ENCODE data around the gene RBBP8. TPM values are rescaled to one million over a fixed set of nuclear protein-coding genes. Genes with fewer than 3 reads are reported as not detected.
A peak's percentile ranks its signal among the peaks of the same experiment; 100 is the strongest.

RBBP8 gene
- polyA plus RNA-seq, 1 donor from 2014 or later = 10.8 TPM

DNA sequence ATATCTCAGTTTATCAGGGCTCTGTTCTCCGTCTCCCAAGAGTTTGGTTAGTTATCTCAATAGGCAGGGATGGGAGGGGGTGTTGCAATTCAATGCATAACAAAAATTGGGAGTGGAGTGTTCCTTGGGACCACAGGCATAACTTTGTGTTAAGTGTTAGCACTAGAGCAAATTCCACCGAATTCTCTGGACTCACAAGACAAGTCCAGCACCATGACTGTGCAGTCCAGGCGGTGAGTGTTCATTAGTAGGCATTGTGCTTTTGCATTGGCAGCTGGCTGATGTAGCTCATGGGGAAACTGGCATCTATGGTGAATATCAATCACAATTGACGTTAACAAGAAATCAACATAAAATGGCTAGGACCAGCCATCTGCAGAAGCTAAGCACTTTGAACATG, 123.2 kb downstream of the RBBP8 start:
- Mint-ChIP-seq H3K9me3 (no peaks in the 10 kb centered on the region), H3K27me3 (peaks cover 16% of the 10 kb centered on the region), H3K36me3 (no peaks in the 10 kb centered on the region), H3K4me3 (no peak overlapping the region), H3K4me1 (no peaks in the 10 kb centered on the region), H3K27ac (no peak overlapping the region)

DNA sequence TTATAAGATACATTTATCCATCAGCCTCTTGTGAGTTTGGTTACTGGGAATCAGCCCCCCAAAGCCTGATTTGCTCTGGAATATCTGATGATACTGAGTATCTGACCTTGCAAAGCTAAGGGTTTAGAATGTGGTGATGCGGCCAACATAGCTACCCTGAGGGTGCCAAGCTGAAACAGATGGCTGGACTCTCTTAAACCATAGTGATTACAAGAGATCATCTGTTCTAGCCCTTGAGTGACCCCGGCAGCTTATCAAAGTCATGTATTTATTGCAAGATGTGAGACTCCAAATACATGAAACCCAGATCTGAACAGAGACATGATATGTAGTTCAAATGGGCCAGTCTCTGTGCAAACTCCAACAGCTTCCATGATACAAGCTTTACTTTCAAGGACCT, 124.0 kb downstream of the RBBP8 start:
- Mint-ChIP-seq H3K4me1 (no peaks in the 10 kb centered on the region), H3K27ac (no peak overlapping the region)

DNA sequence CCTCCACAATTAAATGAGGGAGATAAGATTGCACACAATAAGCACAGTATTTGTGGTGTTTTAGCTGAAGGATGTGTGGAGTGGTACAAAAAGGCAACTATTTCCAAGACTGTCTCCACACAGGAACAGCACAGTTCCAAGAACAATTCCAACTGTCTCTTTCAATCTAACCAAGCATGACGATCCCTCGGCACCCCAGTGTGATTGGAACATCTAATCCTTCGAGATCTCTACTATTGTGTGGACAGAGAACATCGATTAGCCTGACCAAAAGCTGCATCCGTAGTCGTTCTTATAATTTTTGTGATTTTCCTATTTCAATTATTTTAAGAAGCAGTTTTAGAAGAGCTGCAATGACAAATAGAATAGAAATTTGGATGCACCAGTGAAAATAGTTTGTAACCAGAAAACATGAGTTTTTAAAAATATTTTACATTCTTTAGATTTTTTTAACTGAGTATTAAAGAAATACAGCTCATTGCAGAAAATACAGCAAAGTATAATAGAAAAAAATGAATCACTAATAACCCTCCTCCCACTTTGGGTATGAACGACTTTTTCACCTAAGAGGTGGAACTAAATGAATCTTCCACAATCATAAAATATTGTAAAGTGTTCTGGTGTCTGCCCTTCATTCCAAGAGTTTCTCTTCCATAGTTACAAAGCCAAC, 125.8 kb downstream of the RBBP8 start:
- no peak overlapping the region for H3K27ac Mint-ChIP-seq
- peaks cover 5 to 8% (median 5%) of the 10 kb centered on the region in 3 donors for H3K9me3 Mint-ChIP-seq
- H3K36me3 Mint-ChIP-seq = no peaks in the 10 kb centered on the region

More for the DNA sequence above, 124.0 kb downstream of the RBBP8 start:
- no peaks in the 10 kb centered on the region for H3K36me3 Mint-ChIP-seq
- no peak overlapping the region for H3K4me3 Mint-ChIP-seq
- no peaks in the 10 kb centered on the region for H3K9me3 Mint-ChIP-seq
- peaks cover 16% of the 10 kb centered on the region for H3K27me3 Mint-ChIP-seq

DNA sequence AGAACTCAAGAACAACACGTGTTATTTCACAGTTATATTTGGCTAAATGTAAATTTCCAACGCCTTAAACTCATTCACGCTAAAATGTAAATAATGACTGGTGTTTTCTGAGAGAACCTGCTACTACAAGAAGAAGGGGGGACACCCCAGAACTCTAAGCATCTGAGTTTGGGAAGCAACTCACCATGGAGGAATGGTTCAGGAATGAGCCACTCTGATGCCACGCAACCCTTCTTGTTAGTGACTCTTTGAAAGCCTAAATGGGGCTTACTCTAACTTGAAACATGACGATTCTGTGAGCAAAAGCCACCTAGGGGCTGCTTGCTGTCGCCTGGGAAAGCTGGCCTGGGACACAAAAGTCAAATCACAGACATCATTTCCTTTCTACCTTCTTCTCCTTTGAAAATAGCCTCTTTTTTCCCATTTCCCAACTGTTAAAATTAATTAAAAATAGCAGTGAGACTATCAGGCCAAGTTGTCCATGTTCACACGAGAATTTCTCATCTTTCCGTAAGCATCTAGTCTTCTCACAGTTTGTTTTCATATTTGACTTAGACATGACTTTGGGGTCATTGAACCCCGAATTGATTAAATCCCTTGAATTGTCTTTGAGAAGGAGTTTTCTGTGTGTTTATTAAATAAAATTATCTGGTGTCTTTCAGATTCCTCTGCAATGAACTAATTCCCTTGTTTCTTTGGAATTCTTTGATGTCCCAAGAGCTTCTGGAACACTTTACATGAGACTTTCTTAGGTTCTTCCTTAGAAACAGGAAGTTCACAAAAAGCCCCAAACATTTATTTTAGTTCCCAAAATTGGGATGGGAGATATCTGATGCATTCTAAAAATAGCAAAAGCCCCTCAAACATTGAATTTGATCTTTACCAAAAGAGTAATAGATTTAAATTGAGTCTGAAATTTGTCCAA, 126.7 kb downstream of the RBBP8 start:
- H3K9me3 Mint-ChIP-seq = peaks cover 5 to 8% (median 5%) of the 10 kb centered on the region in 3 donors
- H3K27ac Mint-ChIP-seq = no peak overlapping the region
- no peaks in the 10 kb centered on the region for H3K4me1 Mint-ChIP-seq
- peaks cover 12% of the 10 kb centered on the region for H3K27me3 Mint-ChIP-seq
- H3K4me3 Mint-ChIP-seq = no peak overlapping the region
- H3K36me3 Mint-ChIP-seq = no peaks in the 10 kb centered on the region

More for the DNA sequence above, 125.8 kb downstream of the RBBP8 start:
- Mint-ChIP-seq H3K4me1 (no peaks in the 10 kb centered on the region), H3K27me3 (peaks cover 13% of the 10 kb centered on the region), H3K4me3 (no peak overlapping the region)

DNA sequence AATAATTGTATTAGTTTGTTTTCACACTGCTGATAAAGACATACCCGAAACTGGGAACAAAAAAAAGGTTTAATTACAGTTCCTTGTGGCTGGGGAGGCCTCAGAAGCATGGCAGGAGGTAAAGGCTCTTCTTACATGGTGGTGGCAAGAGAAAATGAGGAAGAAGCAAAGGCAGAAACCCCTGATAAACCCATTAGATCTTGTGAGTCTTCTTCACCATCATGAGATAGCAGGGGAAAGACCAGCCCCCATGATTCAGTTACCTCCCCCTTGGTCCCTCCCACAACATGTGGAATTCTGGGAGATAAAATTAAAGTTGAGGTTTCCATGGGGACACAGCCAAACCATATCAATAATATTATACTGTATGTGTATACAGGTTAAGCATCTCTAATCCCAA, 128.9 kb downstream of the RBBP8 start:
- H3K36me3 Mint-ChIP-seq = no peaks in the 10 kb centered on the region
- H3K27me3 Mint-ChIP-seq = peaks cover 2% of the 10 kb centered on the region
- no peak overlapping the region for H3K27ac Mint-ChIP-seq
- H3K9me3 Mint-ChIP-seq = peaks cover 5 to 9% (median 5%) of the 10 kb centered on the region in 3 donors
- no peak overlapping the region for H3K4me3 Mint-ChIP-seq
- no peaks in the 10 kb centered on the region for H3K4me1 Mint-ChIP-seq

DNA sequence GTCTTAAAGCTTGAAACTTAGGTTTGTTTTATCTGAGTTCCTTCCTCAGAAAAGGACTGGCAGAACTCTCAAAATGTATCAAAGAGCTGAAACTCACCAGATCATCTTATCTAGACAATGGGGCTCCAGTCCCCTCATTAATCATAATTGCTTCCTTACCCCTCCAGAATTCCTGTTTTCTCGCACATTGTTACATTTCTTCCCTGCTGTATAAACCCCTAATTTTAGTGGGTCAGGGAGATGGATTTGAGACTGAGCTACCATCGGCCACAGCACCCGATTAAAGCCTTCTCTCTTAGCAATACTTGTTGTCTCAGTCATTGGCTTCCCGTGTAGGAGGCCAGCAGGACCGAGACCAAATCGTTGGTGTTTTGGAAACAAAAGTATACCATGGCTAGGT, 130.4 kb downstream of the RBBP8 start:
- H3K4me1 Mint-ChIP-seq = peaks cover 6 to 7% (median 6%) of the 10 kb centered on the region in 3 donors
- H3K27me3 Mint-ChIP-seq = peaks cover 2% of the 10 kb centered on the region
- no peaks in the 10 kb centered on the region for H3K36me3 Mint-ChIP-seq
- no peak overlapping the region for H3K4me3 Mint-ChIP-seq
- peaks cover 5 to 12% (median 7%) of the 10 kb centered on the region in 3 donors for H3K9me3 Mint-ChIP-seq
- H3K27ac Mint-ChIP-seq = peak overlapping the region in 1 of 3 donors; percentile 39

DNA sequence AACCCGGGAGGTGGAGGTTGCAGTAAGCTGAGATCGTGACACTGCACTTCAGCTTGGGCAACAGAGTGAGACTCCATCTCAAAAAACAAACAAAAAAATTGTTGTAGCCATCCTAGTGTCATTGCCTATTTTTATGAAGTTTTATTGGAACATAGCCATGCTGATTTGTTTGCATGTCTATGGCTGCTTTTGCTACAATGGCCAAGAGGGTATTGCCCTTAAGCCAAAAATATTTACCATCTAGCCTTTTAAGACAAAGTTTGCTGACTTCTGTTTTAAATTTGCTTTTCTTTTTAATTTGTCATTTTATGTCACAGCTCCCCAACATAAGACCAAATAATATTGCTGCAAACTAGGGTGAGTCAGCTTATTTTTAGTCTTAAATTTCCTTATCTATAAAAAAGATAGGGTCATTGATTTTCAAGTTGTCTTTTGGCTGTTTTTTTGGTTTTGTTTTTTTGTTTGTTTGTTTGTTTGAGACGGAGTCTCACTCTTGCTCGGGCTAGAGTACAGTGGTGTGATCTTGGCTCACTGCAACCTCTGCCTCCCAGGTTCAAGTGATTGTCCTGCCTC, 132.2 kb downstream of the RBBP8 start:
- Mint-ChIP-seq H3K36me3 (peaks cover 3% of the 10 kb centered on the region), H3K4me3 (no peak overlapping the region), H3K27ac (no peak overlapping the region), H3K4me1 (peaks cover 12 to 19% (median 13%) of the 10 kb centered on the region in 3 donors), H3K27me3 (no peaks in the 10 kb centered on the region), H3K9me3 (peaks cover 5 to 12% (median 7%) of the 10 kb centered on the region in 3 donors)

DNA sequence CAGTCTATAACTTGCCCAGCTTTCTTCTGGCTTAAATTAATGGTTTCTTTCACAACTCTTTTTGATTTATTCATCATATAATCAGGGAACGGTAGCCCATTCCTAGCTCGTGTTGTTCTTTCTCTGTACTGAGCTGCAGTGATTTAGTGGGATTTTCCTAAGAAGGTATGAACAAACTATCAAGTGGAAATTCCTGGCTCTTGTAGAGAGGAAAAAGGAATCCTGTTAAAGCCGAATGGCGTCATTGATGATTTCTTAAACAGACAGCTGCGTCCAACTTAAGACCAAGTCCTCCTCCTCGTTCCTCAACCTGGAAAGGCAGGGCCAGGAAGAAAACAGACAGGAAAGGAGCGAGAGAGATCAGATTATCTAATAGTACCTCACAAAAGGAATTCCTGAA, 132.9 kb downstream of the RBBP8 start:
- no peaks in the 10 kb centered on the region for H3K27me3 Mint-ChIP-seq
- H3K27ac Mint-ChIP-seq = no peak overlapping the region
- H3K4me3 Mint-ChIP-seq = peak overlapping the region in 1 of 4 donors; percentile 38
- peaks cover 5 to 12% (median 7%) of the 10 kb centered on the region in 3 donors for H3K9me3 Mint-ChIP-seq
- peaks cover 13 to 25% (median 14%) of the 10 kb centered on the region in 3 donors for H3K4me1 Mint-ChIP-seq
- peaks cover 3% of the 10 kb centered on the region for H3K36me3 Mint-ChIP-seq

DNA sequence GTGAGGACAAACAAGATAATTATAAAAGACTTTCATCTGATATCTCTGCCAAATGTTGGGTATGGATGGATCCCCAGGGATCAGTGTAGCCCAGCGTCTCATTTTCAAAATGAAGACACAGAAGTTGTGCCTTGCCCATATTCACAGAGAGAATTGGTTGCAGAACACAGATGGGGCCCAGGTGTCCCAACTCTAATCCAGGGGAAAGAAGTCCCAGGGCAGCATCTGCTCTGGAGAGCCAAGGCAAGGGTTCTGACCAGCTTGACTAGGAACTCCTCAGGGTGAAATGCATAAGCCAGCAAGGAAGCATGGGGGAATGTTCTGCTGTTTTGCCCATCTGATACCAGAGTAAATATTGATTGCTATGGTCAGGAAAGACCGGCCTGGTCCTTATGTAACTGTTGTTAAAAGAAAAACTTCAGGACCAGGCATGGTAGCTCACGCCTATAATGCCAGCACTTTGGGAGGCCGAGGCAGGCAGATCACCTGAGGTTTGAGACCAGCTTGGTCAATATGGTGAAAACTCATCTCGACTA, 133.4 kb downstream of the RBBP8 start:
- peaks cover 18 to 30% (median 18%) of the 10 kb centered on the region in 3 donors for H3K4me1 Mint-ChIP-seq
- H3K27ac Mint-ChIP-seq = no peak overlapping the region
- H3K36me3 Mint-ChIP-seq = peaks cover 3% of the 10 kb centered on the region
- no peaks in the 10 kb centered on the region for H3K27me3 Mint-ChIP-seq
- peaks cover 5 to 12% (median 7%) of the 10 kb centered on the region in 3 donors for H3K9me3 Mint-ChIP-seq
- H3K4me3 Mint-ChIP-seq = no peak overlapping the region

DNA sequence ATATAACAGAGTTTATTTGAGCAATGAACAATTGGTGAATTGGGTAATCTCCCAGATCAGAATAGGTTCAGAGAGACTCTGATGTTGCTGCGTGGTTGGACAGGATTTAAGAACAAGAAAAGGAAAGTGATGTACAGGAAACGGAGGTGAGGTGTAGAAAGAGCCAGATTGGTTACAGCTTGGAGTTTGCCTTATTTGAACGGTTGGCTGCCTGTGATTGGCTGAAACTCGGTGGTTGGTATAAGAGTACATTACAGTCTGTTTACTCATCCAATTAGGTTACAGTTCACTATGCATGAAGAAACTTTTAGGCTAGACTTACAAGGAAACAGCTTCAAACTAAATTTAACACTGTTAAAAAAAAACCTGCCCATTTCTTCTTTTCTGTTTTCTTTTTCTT, 134.1 kb downstream of the RBBP8 start:
- Mint-ChIP-seq H3K4me3 (no peak overlapping the region), H3K27me3 (no peaks in the 10 kb centered on the region), H3K36me3 (peaks cover 3% of the 10 kb centered on the region), H3K27ac (no peak overlapping the region), H3K4me1 (peaks cover 23 to 37% (median 24%) of the 10 kb centered on the region in 3 donors), H3K9me3 (peaks cover 5 to 12% (median 7%) of the 10 kb centered on the region in 3 donors)

DNA sequence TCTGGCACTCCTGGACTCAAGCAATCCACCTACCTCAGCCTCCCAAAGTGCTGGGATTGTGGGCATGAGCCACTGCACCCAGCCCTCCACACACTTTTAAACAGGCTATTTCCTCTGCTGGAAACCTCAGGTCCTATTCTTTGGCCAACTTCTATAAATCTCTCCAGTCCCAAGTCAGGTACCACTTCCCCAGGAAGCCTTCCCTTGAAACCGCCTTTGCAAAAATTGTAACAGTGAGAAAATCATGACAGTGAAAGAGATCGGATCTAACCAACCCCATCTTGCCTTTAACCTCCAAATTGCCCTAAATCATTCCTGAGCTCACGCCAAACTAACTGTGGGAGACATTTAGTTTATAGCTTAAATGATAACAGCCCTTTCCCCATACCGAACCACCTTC, 134.9 kb downstream of the RBBP8 start:
- Mint-ChIP-seq H3K9me3 (peaks cover 5 to 11% (median 7%) of the 10 kb centered on the region in 3 donors), H3K27ac (peak overlapping the region in 1 of 3 donors; percentile 6), H3K4me1 (peaks cover 25 to 41% (median 26%) of the 10 kb centered on the region in 3 donors), H3K36me3 (peaks cover 3% of the 10 kb centered on the region), H3K27me3 (no peaks in the 10 kb centered on the region), H3K4me3 (peak overlapping the region in 2 of 4 donors; percentile 4 to 19)

DNA sequence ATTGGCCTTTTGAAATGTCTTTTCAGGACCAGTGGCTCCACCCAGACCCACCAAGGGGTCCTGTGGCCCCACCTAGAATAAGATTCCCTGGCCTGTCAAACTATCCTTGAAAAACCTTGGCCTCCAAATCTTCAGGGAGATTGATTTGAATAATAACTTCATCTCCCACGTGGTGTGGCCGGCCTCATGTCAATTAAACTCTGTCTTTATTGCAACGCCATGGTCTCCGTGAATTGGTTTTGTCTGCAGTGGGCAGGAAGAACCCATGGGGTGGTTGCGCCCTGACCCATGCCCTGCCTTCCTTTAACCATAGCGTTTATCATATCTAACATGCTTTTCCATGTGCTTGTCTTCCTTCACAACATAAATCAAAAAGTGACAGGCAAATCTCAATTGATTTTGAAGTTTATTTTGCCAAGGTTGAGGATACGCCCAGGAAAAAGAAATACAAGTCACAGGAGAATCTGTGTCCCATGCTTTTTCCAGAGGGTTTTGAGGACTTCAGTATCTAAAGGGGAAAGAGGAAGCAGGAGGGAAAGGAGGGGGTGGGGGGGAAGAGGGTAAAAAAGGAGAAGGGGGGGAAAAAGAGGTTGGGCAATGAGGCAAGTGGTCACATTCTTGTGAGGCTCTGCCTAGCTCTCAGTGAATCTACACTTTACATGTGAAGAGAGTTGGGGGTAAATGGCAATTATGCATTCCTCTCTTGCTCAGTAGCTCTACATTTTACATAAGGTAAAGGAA, 135.6 kb downstream of the RBBP8 start:
- peaks cover 0 to 4% (median 2%) of the 10 kb centered on the region in 3 donors for H3K9me3 Mint-ChIP-seq
- H3K27ac Mint-ChIP-seq = no peak overlapping the region
- no peaks in the 10 kb centered on the region for H3K27me3 Mint-ChIP-seq
- H3K4me1 Mint-ChIP-seq = peaks cover 25 to 41% (median 26%) of the 10 kb centered on the region in 3 donors
- peak overlapping the region in 2 of 4 donors; percentile 19 to 25 for H3K4me3 Mint-ChIP-seq
- peaks cover 3% of the 10 kb centered on the region for H3K36me3 Mint-ChIP-seq

DNA sequence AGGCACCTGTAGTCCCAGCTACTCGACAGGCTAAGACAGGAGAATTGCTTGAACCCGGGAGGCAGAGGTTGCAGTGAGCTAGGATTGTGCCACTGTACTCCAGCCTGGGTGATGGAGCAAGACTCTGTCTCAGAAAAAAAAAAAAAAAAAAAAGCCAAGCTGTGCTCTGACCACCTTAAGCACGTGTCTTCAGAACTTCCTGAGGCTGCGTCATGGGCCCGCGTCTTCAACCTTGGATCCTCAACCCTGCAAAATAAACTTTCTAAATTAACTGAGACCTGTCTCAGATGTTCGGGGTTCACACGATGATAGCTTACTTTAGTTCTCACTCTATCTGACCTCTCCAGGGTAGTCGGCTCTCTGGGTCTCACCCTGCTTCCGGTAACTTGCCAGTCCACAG, 136.4 kb downstream of the RBBP8 start:
- no peak overlapping the region for H3K4me3 Mint-ChIP-seq
- H3K9me3 Mint-ChIP-seq = peaks cover 0 to 4% (median 2%) of the 10 kb centered on the region in 3 donors
- peak overlapping the region in 1 of 3 donors; percentile 75 for H3K27ac Mint-ChIP-seq

DNA sequence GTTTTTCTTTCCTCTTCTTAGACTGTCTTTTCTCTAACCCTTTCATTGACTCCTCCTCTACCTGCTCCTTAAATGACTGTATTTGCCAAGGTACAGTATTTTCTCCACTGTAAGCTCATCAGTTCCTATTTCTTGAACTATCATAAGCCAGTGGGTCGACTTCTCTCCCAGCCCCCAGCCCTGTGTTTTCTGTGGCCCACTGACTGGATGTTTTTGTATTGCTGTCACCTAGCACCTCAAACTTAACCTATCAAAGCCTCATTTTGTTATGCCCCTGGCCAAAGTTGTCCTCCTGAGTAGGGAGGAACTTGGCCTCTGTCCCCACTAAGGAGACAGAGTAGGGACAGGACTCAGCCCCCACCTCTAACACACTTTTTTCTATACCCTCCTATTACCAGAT, 136.8 kb downstream of the RBBP8 start:
- Mint-ChIP-seq H3K36me3 (peaks cover 3% of the 10 kb centered on the region), H3K27ac (peak overlapping the region in 1 of 3 donors; percentile 75), H3K27me3 (no peaks in the 10 kb centered on the region), H3K9me3 (peaks cover 0 to 4% (median 2%) of the 10 kb centered on the region in 3 donors), H3K4me3 (peak overlapping the region in 1 of 4 donors; percentile 19), H3K4me1 (peaks cover 25 to 41% (median 32%) of the 10 kb centered on the region in 3 donors)

More for the DNA sequence above, 136.4 kb downstream of the RBBP8 start:
- peaks cover 3% of the 10 kb centered on the region for H3K36me3 Mint-ChIP-seq
- H3K4me1 Mint-ChIP-seq = peaks cover 25 to 41% (median 32%) of the 10 kb centered on the region in 3 donors
- no peaks in the 10 kb centered on the region for H3K27me3 Mint-ChIP-seq
